Stimulated activated CD4-positive, alpha-beta T cell treated with anti-CD3 and anti-CD28 coated beads, Interleukin-1b, Interleukin-23, amount 100 ng/mL, for 24 hours (primary cell): ENCODE measurements around the gene C6orf118.

Experiments used
- DNase-seq, 4 experiments: peaks; one replicate each; pipeline ENCODE4 v3.0.0-alpha.2; 2020; ENCODE audit warnings: low read depth in 4 of 4, low spot score in 1 of 4

Gene C6orf118

GRCh38 chr6:165244524-165245247 is 64.7 kb downstream of the C6orf118 start:
- DNase-seq = no peak

GRCh38 chr6:165243801-165244200 is 65.6 kb downstream of the C6orf118 start:
- no peak for DNase-seq

GRCh38 chr6:165236326-165236725 is 73.1 kb downstream of the C6orf118 start:
- DNase-seq = no peak

- DNase-seq = no peak
Measured at GRCh38 chr6:165232731-165233488, 76.5 kb downstream of the C6orf118 start.

GRCh38 chr6:165231581-165232561 is 77.5 kb downstream of the C6orf118 start:
- DNase-seq = no peak

GRCh38 chr6:165231177-165231576 is 78.2 kb downstream of the C6orf118 start:
- no peak for DNase-seq
